Gastrocnemius medialis (tissue), 4 donors: ENCODE measurements around the gene ATF7IP.

Source experiments
- CTCF ChIP-seq, 5 experiments: fragments of 450-650 bp in 3 of 5; fragments of 200-600 bp in 2 of 5; sonication (generic) in 2 of 5; IDR thresholded peaks in 4 of 5; conservative IDR thresholded peaks in 1 of 5; 1 replicate in 4 of 5; 2 replicates in 1 of 5; pipeline ENCODE4 v1.5.1; 2016 to 2019; ENCODE audit warnings: antibody characterized with exemption in 5 of 5, mild to moderate bottlenecking in 3 of 5, moderate library complexity in 3 of 5
- POLR2A ChIP-seq, 2 donors: fragments of 450-650 bp; IDR thresholded peaks; one replicate each; pipeline ENCODE4 v1.6.1; 2017; ENCODE audit warnings: antibody characterized with exemption in 2 of 2, mild to moderate bottlenecking in 2 of 2, moderate library complexity in 2 of 2

DNA sequence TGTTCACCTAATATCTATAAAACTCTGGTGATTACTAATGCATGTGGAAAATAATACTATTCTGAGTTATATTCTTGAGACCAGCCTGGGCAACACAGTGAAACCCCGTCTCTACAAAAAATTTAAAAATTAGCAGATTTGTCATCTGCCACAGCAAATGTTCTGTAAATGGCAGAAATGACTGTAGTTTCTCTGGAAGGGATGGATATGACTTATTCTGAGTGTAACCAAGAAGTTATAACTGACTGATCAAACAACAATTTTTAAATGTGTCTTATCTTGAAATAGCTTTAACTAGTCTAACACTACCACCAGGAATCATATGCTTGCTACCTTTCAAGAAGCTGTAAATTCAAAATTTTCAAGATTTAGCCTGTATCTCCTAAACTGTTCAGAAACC, 113.5 kb downstream of the ATF7IP start:
- no peak for TF ChIP-seq POLR2A (IDR thresholded peaks at IDR 0.05)
- TF ChIP-seq CTCF (IDR thresholded peaks at IDR 0.05 in 4 of 5, conservative IDR thresholded peaks at IDR 0.05 in 1 of 5): no peak
